Smooth muscle cell of the brain vasculature (primary cell): ENCODE measurements around the gene CAMK1D.
"Not testable (repeated sequence)": the region's sequence is repeated elsewhere in the genome, so short reads cannot be mapped to it uniquely, and the experiment has no call there.

Source experiments
- DNase-seq: peaks from one replicate; pipeline ENCODE4 v3.0.0-alpha.2; 2012; ENCODE audit warnings: low read depth, low spot score

The CAMK1D gene

DNA sequence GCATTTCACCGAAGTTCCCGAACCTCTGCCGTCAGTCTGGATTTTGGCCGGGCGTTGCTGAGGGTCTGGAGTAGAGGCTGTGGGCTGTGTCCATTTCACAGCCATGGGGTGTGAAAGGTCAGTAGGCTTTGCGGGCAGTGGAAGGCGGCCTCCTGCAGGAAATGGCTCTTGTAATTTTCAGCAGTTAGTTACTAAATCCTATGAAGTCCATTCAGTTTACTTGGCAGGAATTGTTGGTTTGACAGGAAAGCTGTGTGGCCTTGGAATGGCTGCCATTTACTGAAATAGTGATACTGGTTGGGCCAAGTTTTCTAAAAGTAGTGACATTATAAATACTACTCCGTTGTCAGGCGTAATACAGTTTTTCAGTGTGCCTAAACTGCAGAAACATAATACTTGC is 348.4 kb downstream of the CAMK1D start:
- no peak for DNase-seq

DNA sequence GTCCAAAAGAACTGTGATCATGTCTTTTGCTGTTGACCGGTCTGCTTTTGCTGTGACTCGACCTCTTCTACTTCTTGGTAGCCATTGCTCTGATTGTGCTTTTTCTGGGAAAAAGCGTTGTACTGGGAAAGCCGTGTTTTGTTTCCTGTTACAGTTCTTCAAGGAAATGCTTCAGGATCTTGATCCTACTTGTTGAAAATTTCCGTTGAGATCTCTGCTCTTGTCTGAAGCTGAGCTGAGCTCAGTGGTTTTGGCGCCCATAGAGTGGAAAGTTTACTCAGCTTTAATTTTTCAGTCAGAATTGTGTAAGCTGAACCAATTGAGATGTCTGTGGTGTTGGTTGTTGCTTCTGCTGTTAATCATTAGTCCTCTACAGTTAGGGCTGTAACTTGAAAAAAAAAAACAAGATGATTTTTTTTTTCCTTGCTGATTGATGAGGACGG is 349.9 kb downstream of the CAMK1D start:
- no peak for DNase-seq

DNA sequence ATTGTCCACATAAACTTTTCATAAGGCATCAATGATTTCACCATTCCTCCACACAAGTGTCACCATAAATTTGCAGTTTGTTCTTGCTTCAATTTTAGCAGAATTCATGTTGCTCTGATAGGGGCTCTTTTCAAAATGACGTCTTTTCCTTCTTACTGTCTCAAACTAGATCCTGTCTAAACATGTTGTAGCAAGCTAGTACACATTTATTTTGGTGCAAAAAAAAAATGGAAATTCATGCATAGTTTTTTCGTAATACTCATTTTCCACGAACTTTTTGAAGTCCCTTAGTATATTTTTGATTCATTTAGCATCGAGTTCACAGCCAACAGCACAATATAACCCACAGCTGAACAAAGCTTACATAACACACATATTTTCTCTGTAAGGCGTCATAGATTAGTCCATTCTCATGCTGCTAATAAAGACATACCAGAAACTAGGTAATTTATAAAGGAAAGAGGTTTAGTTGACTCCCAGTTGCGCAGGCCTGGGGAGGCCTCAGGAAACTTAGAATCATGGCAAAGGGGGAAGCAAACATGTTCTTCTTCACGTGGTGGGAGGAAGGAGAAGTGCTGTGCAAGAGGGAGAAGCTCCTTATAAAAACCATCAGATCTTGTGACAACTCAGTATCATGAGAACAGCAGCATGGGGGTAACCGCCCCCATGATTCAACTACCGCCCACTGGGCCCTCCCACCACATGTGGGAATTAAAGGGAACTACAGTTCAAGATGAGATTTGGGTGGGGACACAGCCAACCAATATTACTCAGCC is 350.6 kb downstream of the CAMK1D start:
- no peak for DNase-seq

DNA sequence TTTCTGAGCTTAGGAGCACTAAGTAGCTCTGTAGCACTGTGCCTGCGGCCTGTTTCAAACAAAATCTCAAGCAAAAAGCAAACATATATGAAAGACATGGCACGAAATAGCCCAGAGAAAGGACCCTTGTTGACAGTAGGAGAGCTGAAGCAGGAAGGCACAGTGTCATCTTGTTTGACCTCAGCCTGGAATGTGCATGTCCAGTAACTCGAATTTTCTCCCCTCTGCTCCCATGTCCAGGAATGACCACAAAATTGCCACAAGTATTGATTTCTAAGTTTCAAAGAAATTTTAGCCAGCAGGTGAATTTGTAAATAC is 351.2 kb downstream of the CAMK1D start:
- DNase-seq, result no peak

DNA sequence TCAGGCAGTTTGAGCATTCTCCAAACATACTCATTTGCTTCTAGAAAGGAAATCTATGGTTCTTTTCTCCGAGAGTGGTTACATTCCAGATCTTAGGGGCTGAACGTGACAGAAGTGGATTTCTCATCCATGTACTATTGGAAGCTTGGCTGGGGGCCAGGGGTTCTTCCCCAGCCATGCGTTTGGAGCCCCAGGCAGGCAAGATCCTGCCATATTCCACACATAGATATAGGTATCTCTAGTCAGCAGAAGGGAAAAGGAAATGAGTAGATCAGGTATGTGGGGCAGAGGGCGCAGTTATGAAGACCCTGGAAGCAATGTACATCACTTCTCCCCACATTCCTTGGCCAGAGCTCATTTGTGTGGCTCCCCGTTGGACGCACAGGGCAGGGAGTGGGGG is 352.3 kb downstream of the CAMK1D start:
- no peak for DNase-seq

DNA sequence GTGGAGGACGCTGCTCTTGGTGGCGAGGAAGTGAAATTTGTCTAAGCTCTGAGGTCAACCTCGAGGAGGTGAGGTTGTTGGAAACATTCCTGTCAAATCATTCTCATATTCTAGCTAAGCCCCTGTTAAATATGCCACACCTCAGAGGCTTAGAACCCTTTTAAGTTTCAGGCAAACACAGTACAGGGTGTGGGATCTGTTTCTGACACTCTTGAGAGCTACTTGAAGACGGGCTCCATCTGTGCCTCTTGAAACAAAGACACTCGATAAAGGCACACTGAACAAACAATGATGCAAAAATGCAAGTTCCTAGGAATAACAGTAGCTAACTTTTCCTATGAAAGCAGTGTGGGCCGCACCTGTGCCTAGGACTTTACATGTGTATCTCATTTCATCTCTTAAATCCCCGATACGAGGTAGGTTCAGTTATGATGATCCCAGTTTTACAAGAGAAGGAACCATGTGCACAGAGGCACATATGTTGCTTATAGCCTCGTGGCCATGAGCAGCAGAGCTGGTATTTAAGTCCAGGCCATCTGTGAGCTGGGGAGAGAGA is 352.9 kb downstream of the CAMK1D start:
- no peak for DNase-seq

DNA sequence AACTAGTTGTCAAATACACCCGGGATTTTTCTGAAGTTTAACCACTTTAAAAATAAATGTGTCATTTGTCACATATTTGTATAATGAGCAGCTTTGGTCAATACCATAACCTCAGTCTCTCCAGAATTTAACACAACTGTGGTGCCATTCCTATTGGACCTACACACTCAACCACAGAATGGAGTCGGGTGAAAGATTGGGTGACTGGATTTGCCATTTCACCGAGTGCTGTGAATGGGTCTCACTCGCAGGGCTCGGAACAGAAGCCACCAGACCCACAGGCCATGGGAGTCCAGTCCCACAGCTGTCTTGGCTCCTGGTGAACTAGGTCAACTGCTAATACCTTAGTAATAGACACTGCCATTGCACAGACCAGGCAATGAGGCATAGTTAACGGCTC is 353.8 kb downstream of the CAMK1D start:
- DNase-seq, result no peak

DNA sequence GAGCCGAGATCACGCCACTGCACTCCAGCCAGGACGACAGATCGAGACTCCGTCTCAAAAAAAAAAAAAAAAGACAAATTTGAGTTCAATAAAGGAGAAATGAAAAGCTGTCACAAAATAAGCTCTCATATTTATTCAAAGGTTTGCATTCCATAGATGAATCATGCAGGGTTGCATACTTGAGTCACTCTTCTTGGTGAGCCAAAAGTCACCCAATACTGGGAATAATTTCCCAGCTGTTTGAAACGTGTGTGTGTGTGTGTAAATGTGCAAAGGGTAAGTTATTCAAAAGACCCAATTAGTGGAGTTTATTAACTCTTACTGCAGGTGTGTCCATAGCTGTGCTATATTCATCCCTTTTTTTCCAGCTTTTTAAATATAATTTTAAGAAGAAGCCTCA is 354.5 kb downstream of the CAMK1D start:
- DNase-seq, result no peak

DNA sequence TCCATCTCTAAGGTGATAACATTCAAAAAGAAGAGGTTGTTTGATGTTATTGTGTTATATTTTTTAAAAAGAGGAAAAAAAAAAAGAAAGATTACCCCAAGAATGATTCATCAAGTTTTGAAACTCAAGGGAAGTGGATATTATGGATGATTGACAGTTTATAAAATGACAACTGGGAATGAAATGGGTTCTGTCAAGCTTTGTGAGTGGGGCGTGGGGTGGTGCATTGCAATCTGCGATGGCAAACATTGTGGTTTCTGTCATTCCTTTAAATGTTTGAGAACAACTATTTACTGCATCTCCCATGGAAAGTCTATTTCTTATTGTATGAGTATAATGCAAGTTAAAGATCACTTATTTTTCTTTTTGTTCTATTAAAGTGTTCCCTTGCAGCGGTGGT is 355.1 kb downstream of the CAMK1D start:
- no peak for DNase-seq

DNA sequence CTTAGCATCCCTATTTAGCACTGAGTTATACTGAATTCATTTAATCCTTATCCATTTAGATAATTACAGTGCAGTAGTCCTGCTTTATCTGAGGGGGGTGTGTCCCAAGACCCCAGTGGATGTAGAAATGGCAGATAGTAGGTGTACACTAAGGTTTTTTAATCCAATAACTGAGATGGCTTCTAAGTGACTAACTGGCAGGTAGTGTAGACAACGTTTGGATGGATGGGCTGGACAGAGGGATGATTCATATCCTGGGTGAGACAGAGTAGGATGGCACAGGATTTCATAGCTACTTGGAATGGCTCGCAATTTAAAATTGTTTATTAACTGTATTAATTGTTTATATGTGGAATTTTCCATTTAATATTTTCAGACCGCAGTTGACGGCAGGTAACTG is 356.6 kb downstream of the CAMK1D start:
- DNase-seq, result no peak

DNA sequence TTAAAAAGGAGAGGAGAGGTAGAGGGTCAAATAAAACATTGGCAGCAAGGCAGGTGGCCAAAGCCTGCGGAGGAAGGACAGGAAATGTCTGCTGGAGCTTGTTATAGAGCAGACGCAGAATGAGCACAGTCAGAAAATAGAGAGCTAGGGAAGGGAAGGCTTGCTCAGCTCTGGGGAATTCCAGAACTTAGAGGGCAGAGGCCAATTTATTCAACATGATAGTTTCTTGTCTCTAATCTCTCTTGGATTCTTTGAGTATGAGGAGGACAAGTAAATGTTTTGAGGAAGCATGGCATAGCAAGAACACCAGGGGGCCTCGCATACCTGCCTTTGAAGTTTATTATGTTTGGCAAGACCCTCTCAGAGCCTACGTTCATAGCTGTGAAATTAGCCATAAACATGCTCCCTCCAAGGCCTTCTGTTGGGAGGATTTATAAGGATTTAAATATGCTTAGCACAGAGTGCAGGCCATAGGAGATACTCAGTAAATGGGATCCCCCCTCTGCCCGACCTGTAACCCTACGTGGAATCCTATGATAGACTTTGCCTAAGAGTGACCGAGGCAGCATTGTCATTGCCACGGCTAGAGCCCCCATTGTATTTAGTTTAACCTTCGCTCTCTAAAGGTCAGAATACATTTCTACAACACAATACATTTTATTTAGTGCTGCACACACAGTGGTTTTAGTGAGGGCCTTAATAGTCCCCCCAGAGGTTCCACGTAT is 358.3 kb downstream of the CAMK1D start:
- DNase-seq, result peak; percentile 79

DNA sequence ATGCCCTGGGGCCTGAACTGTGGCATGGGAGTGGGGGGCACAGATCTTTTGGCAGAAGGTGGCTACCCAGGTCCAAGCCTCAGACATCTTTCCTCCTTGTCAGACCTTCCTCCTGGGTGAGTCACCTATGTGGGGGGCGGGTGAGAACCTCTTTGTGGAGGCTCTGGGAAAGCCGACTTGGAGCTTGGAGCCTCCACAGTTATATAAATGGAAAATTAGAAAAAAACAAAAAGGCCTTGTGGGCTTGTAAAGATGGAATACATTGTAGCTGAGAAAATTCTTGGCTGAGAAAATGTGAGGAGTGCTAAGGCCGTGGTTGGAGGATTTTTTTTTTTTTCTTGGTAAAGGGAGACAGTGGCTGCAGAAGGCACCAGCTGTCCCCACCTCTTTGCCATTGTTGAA is 359.7 kb downstream of the CAMK1D start:
- DNase-seq, result no peak

DNA sequence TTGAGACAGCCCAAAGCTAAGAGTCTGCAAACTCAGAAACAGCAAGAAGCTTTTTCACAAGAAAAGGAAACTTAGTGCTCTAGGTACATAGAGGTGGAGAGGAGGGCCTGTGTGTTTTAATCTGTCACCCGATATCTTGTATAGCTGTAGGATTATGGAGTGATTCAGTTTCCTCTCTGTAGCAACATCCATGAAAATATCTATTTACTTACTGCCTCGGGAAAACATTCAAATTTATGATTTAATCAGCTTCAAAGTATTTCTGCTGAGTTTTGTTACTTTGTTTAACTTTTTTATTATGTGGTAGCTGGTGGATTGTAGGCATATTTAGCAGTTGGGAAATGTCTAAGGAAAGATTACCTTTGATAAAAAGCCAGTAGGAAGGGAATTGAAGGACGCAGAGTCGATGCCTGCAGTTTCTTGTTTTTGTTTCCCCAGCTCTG is 360.2 kb downstream of the CAMK1D start:
- no peak for DNase-seq

DNA sequence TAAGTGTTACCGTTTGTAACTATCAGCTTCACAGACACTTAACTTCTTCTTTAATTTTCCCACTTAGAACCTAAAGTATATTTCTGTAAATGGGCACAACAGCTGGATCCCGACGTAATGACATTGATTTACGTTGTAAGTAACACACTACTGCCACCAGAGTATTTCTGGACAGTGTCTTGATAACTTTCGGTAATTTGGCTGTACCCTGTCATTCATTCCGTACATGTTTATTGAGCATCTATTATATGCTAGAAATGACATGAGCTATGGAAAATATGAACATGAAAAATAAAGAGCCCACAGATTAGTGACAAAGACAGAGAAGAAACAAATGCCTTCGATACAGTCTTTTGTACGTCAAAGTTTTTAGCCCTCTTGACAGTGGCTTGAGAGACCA is 360.8 kb downstream of the CAMK1D start:
- DNase-seq, result no peak

DNA sequence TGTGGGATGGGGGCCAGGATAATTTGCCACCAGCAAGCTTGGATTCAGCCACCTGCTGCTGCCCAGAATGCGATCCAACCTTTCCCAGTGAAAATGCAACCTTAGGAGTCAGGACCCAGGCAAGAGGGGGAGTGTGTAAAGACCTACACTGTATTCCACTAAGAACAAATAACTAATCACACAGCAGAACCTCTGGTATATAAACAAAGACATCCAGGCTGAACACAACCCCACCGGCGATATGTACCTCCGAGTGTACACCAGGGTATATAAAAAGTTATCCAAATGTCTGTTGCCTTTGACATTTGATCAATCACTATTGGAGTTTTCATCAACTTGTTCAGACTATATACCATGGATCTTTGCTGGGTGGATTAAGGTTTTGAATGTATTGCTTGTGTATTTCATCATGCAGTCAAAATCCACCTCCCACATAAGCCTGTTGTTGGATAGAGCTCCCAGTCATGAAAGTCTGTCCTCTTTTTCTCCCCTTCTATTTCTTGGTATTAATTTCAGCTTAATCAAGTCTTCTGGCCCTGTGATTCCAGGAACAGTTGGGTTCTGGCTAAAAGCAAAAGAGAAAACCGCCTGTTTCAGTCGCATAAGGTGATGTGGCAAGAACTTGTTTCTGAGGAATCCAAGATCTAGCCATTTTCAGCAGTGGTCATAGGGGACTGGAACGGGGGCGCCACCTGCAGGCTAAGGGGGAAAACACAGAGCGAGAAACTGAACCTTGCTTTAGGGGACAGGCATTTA is 361.4 kb downstream of the CAMK1D start:
- DNase-seq, result peak; percentile 78

DNA sequence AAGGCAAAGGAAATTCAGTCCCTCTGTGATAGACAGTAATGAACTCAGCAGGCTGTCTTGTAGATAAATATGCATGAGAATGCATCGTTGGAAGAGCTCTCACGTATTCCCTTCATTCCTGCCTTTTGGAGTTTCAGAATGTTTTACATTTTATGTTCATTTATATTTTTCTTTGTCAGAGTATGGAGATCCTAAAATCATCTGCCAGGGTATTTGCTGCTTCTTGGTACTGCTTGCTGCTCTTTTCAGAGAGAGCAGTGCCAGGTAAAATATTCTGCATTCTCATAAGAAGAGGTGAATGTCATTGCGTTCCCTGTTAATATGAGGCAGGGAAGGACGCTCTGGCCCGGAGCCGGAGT is 362.0 kb downstream of the CAMK1D start:
- DNase-seq, result no peak

DNA sequence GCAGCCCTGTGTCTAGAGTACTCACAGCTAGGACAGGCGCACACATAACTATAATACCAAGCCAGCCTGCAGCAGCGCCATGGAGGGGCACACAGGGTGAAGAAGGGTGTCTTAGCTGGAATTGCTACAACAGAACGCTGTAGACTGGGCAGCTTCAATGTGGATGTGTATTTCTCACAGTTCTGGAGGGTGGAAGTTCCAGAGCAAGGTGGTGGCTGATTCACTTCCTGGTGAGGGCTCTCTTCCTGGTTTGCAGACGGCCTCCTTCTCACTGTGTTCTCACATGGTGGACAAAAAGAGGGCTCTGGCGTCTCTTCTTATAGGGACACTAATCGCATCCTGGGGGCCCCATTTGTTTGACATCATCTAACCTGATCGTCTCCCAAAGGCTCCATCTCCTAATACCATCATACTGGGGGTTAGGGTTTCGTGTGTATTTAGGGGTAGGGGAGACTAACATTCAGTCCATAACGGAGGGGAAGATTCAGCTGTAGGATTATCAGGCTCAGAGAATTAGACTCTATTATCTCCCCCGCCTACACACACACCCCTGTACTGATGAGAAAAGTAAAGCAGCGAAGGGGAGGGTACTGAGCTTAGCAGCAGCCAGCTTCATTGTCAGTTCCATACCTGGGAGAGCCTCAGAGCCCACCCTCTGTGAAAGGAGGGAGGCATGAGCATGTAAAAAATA is 363.1 kb downstream of the CAMK1D start:
- no peak for DNase-seq

DNA sequence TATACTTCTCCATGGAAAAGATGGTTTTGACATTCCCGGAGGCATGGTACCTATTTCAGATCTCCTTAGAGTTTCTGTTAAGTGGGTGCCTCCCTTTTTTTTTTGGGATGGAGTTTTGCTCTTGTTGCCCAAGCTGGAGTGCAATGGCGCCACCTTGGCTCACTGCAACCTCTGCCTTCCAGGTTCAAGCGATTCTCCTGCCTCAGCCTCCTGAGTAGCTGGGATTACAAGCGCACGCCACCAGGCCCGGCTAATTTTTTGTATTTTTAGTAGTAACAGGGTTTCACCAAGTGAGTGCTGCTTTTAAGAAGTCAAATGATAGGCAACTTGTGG is 363.6 kb downstream of the CAMK1D start:
- not testable (repeated sequence) for DNase-seq

DNA sequence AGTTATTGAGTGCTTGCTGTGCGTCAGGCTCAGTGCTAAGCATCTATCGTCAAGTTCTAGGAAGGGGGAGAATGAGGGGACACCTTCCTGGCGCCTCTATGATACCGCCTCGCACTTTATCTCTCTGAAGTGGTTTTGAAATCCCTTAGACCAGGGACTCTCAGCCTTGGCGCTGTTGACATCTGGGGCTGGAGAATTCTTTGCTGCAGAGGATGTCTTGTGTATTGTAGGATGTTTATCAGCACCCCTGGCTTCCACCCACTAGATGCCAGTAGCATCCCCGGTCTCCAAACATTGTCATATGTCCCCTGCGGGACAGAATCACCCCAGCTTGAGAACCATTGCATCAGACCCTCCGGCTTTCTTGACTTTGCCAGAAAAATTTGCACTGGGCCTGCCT is 366.7 kb downstream of the CAMK1D start:
- DNase-seq, result no peak

DNA sequence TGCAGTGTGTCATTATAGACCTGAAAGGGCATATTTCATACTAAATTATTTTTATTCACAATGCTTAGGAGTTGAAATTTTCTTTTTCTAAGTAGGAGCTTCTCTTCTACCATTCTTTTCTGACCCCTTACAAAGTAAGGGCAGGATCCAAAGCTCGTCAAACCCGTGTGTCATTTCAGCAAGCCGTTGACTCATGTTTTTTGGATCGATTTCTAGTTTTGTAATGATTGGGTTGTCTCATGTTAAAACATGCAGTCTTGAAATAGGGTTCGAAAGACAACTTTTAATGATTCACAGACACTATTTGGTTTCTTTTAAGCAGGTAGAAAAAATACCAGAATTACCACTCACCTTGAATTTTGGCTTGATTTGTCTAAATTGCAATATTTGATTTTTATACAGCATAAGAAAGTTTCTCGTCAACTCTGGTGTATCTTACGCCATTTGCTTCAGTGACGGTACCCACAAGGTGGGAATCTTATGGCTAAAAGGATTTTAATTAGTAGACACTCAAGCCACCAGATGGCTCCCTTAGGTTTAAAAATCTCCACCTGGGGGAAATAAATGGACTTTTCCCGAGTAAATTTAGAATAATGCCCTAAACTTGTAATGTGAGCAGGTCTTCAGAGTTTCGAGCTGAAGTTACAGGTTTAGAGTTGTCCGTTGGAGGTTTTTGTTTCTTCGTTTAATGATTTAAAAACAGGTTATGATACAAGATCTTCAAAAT is 368.8 kb downstream of the CAMK1D start:
- no peak for DNase-seq

DNA sequence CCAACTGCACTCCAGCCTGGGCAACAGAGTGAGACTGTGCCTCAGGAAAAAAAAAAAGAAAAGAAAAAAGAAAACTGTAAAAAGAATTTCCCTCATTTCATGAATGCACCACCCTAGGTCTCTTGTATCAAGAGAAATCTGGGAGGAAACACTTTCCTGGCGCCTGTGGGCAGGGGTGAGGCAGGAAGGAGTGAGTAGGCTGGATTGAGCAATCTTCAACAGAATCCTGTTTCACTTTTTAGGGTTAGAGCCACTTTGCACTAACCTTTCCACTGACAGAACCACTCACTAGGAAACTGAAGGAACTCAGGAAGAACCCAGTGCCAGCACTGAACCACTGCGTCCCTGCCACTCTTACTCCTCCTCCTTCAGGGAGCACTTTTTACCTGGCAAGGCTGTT is 370.0 kb downstream of the CAMK1D start:
- DNase-seq, result no peak
